GM19463 (cell line): ENCODE data around the gene RBCK1.
"Not testable (repeated sequence)": the region's sequence is repeated elsewhere in the genome, so short reads cannot be mapped to it uniquely, and the experiment has no call there.

Experiments used
- ATAC-seq: cut with Tn5 transposase; IDR thresholded peaks from one replicate; pipeline ENCODE4 v1.9.1; 2021; ENCODE audit warnings: mild to moderate bottlenecking, moderate library complexity; ENCODE audit not compliant: unreplicated experiment

Gene RBCK1

GRCh38 chr20:375265-375889, 32.7 kb upstream of the RBCK1 start:
- no peak for ATAC-seq

- no peak for ATAC-seq
Observed at GRCh38 chr20:376089-376488, 32.0 kb upstream of the RBCK1 start.

GRCh38 chr20:376750-377149, 31.3 kb upstream of the RBCK1 start:
- ATAC-seq: no peak

GRCh38 chr20:377578-377977, 30.5 kb upstream of the RBCK1 start:
- ATAC-seq: not testable (repeated sequence)

DNA sequence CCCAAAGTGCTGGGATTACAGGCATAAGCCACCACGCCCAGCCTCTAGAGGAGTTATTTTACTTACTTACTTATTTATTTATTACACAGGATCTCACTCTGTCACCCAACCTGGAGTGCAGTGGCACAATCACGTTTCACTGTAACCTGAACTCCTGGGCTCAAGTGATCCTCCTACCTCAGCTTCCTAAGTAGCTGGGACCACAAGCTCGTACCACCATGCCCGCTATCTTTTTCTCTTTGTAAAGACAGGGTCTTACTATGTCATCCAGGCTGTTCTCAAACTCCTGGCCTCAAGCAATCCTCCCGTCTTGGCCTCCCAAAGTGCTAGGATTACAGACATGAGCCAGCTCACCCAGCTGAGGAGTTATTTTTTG, 29.1 kb upstream of the RBCK1 start:
- no peak for ATAC-seq

DNA sequence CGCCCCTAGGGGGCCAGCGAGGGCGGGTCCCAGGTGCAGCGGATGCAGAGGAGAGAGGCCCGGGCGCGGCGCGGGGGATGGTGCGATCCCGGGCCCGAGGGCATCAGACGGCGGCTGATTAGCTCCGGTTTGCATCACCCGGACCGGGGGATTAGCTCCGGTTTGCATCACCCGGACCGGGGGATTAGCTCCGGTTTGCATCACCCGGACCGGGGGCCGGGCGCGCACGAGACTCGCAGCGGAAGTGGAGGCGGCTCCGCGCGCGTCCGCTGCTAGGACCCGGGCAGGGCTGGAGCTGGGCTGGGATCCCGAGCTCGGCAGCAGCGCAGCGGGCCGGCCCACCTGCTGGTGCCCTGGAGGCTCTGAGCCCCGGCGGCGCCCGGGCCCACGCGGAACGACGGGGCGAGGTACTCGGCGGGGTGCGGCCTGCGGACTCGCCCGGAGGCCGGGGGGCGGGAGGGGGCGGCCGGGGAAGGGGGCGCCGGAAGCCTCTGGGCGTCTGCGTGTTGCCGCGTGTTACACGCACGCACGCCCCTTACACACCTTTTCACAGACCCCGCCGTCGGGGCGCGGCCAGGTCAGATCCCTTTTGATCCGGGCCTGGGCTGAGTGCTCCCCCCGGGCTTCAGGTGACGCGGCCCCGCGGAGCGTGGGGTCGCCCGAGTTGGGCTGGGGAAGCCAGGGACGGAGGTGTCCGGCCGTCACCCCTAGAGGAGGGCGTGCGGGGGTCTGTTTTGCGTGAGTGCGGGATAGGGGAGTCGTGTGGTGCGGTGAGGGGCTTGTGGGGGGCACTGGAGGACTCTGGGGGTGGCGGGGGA, 27.1 kb upstream of the RBCK1 start:
- peak; percentile 54 for ATAC-seq

DNA sequence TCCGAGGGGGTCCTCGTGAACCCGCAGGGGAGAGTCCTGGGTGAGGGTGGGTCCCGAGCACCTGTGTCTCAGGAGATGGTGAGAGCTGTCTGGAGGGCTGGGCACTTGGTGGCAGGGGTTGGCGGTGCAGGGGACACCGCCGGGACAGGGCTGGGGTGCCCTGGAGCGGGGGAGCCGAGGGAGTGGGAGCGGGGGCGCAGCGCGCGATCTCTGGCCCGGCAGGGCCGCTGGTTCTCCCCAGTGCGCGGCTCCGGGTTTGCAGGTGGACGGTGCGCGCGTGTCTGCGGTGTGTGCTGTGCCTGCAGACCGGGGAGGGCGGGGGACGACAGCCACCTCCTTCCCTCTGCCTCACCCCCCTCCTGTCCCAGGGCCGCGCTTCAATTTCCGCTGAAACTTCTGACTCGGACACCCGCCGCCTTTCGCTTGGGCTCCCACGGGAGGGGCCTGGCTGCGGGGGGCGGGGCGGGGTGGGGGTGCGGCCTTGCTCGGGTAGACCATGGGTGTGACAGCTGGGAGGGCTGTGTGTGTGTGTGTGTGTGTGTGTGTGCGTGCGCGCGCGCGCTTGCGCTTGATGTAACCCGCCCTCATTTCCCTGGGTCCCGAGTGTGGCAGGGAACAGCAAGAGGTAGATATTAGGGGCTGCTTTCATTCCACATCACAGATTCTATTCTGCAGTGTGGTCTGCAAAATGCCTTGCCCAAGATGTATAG, 26.4 kb upstream of the RBCK1 start:
- peak; percentile 63 for ATAC-seq

DNA sequence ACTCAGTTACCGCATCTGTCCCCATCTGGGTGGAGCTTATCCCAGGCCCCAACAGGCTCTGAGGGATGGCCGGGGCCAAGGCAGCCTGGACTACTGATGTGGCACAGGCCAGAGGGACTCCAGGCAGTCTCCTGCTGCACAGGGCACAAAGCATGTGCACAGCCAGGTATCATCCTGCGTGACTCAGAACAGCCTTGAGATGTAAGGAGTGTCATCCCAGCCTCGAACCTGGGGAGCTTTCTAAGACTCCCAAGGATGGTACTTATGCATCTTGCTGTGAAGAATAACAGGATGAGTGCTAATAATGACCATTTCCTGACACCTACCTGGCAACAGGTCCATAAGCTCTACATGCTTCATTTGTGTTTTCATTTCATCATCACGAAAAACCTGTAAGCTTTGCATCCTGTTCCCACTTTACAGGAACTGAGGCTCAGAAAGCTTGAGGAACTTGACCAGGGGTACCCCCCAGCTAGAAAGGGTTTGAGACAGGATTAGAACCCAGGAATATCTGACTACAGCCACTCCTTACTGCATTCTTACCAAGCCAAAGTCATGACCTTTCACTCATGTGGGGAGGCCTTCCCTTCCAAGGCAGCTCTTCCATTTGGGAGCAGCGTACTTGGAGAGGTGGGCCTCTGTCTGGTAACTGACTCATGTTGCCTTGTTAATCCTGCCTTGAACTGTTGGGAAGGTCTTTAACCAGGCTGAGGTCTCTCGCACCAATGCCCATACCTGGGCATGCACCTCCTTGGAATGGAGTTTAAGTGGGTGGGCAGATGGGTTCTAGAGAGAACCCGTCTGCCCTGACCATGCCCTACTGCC, 25.6 kb upstream of the RBCK1 start:
- no peak for ATAC-seq

DNA sequence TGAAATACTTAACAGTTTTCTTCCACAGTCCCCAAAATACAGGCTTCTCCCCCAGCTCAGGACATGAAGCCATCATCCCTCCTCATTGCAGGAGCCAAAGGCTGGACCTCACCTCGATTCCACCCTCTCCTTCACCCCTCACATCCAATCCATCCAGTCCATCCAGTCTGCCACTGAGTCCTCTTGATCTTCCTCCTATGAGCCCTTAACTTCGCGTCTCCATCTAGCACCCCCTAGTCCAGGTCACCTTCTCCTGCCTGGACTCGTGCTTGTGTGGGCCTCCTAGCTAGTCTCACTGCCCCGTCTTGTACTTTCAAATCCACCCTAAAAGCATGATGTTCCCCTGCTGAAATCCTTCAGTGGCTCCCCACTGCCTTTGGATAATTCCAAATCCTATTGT, 24.2 kb upstream of the RBCK1 start:
- ATAC-seq: no peak

DNA sequence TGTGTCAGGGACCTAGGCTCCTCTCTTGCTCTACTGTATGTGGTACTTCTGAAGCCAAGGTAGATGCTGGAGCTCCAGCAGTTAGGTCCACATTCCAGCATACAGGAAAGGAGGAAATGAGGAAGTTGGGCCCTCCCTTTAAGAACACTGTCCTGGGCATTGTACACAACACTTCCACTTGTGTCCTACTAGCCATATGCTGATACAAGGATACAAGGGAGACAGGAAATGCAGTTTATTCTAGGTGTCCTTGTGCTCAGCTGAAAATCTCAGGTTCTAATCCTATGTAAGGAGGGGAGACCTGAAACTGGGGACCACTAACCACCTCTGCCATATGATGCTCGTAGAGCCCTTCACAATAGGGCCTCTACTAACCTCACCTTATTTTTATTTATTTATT, 23.4 kb upstream of the RBCK1 start:
- no peak for ATAC-seq

DNA sequence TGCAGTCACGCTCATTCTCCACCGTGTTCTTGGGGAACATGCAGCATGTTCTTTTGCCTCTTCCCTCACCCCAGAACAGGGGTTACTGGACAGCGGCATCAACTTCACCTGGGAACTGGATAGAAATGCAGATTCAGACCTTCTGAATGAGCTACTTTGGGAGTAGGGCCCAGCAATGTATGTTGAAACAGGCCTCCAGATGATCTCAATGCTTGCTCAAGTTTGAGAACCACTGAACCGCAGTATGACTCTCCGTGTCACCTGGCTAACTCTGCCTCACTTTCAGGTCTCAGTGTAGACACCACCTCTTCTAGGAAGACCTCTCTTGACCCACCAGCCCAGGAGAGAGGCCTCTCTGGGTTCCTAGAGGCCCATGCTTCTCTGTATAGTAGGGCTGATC, 22.7 kb upstream of the RBCK1 start:
- no peak for ATAC-seq

- ATAC-seq: not testable (repeated sequence)
Observed at GRCh38 chr20:386634-387033, 21.5 kb upstream of the RBCK1 start.

DNA sequence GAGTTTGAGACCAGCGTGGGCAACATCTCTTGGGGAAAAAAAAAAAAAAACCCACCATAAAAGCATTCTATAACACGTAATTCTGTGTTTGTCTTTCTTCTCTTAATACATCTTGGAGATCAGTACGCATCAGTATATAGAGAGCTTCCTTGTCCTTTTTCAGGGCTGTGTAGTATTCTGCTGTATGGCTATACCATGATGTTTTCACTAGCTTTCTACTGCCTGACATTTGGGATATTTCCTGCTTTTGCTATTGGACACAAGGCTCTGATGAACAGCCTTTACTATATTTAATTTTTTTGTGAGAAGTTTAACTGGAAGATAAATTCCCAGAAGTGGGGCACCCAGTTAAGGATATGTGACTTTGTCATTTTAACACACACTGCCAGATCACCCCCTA, 20.6 kb upstream of the RBCK1 start:
- ATAC-seq: no peak

- ATAC-seq: no peak
Observed at GRCh38 chr20:388034-388994, 19.8 kb upstream of the RBCK1 start.

- no peak for ATAC-seq
Observed at GRCh38 chr20:389220-389619, 18.9 kb upstream of the RBCK1 start.

DNA sequence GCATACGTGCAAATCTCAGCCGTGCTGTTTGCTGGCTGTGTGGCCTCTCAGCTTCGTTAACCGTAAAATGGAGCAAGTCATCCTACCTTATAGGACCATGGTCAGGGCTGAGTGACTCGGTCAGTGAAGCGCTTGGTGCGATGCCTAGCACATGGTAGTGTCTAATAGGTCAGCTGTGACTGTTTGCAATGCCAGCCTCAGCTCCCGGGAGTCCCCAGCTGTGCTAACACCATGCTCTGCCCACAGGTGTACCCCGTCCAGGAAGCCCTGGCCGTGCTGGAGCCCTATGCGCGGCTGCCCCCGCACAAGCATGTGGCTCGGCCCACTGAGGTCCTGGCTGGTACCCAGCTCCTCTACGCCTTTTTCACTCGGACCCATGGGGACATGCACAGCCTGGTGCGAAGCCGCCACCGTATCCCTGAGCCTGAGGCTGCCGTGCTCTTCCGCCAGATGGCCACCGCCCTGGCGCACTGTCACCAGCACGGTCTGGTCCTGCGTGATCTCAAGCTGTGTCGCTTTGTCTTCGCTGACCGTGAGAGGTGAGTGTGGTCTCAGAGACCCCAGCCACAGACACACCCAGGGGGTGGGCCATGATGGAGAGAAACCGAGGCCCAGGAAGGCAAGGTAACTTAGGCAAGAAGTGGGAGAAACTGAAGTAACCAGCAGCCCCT, 16.9 kb upstream of the RBCK1 start:
- no peak for ATAC-seq

GRCh38 chr20:393296-393695, 14.8 kb upstream of the RBCK1 start:
- not testable (repeated sequence) for ATAC-seq

GRCh38 chr20:396252-396618, 11.9 kb upstream of the RBCK1 start:
- ATAC-seq: no peak

GRCh38 chr20:396619-397431, 11.3 kb upstream of the RBCK1 start:
- no peak for ATAC-seq
